CD4-positive, alpha-beta T cell treated with Interleukin-1 beta for 1 hour (primary cell): ENCODE measurements around the gene LCE3D.
"Not testable (repeated sequence)": the region's sequence is repeated elsewhere in the genome, so short reads cannot be mapped to it uniquely, and the experiment has no call there.

Source experiments
- DNase-seq, 2 donors: peaks; one replicate each; pipeline ENCODE4 v3.0.0-alpha.2; 2020 to 2022

LCE3D gene, protein sequence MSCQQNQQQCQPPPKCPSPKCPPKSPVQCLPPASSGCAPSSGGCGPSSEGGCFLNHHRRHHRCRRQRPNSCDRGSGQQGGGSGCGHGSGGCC

DNA sequence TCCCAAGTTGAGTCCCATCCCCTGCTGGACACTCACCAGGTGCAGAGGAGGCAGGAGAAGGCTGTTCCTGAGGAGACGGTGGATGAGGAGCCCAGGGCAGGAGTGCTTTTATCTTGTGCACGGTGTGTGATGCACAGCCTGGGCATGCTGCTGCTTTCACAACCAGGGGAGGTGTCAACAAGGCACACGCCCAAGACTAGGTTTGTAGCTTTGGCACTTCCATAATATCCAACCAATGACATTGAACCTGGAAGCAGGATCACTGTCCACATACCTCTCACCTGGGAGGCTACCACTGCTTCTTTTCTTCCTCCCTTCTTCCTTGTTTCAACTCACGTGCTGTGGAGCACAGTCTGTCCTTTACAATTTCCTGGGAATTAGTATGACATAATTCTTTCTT is at the start of gene LCE3D:
LCE3D (minus strand) TSS at position 84 of the 400 bp plus-strand sequence. CDS start 580 bp downstream, outside the sequence.
- DNase-seq, result no peak

DNA sequence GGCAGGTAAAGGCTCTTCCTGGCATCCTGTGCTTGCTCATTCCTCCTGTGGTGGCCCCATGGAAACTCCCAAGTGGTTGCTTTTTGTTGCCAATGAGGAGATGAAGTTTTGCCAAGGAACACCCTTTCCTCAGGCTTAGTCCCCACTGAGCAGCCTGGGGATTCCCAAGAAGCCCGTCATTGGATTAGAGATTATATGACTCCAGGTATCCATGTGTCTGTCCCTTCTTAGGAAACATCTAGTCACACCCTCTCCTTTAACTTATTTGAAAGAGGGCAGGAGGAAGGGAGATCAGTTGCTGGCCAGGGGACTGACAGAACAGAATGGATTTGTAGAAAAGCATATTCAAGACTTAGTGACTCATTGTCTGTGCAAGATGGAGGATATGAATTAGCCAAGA is 46.4 kb upstream of the LCE3D start:
- no peak for DNase-seq

DNA sequence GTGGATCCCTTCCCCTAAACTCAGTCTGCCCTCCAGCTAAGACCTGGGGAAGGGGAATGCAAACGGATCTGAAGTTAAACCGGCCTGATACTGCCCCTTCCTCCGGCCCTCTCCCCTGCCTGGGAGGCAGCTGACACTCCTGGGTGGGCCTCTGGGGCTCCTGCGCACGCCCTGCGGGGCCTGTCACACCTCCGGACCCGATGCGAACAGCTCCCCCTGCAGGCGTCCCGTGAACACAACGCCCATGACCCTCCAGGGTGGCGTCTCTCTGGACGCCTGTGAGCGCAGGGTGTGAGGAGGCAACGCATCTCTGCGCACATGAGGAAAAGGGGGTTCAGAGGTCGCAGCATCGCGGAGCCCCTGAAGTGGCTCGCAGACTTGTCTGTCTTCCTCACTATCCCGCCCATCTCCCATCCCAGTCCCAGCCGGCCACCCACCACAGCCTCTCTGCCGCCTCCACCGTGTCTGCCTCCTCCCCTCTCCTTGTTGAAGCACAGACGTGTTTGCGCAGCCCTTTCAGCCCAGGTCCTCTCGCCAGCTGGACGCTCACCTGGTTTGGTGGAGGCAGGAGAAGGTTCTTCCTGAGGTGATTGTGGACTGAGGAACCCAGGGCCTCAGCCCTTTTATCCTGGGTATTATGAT is 43.0 kb upstream of the LCE3D start:
- DNase-seq, result no peak

DNA sequence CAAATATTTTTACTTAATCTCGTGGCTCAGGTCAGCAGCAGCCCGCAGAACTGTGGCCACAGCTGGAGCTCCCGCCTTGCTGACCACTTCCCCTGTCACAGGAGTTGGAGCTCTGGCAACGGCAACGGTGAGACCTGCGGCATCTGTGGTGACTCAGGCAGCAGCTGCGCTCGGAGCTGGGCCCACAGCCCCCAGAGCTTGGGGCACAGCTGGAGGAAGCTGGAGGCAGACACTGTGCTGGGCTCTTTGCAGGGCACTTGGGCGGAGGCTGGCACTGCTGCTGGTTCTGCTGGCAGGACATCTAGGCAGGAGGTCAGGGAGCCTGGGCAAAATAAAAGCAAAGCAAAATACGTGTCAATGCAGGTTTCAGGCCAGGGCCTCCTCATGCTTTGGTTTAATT is 42.5 kb upstream of the LCE3D start, which contains the start of gene LCE3A:
LCE3A (minus strand) TSS at position 301 of the 400 bp plus-strand sequence; CDS start at position 301, 0 bp downstream.
- DNase-seq, result no peak

DNA sequence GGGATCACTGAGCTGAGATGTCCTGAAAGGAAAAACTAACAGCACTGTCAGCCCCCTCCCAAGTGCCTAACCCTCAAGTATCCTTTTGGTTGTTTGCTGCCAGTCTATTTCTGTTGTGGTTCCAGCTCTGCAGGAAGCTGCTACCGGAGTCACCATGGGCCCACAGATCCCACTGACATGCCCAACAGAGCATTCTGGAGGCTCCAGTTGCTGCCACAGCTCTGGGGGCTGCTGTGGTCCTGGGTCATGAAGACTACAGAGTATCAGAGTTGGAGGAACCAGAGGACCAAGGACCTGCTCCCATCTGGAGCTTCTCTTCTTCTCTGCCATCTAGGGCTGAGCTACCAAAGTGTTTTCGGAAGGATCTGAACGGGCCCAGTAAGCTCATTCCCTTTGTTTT is 41.7 kb upstream of the LCE3D start:
- no peak for DNase-seq

DNA sequence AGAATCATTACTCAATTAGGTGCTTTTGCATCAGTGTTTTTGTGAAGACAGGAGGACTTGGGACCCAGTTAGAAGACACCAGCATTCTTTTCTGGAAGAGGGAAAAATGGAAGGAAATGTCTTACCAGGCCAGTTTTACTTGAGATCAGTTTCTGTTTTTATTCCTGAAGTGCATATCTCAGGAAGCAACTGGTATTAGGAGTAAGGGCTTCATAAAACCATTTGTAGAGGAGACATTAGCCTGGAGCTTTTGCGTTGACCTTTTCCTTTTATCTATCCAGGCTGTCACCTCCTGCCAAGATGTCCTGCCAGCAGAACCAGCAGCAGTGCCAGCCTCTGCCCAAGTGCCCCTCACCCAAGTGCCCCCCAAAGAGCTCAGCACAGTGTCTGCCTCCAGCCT is 33.2 kb upstream of the LCE3D start, which contains the start of gene LCE3B:
LCE3B (plus strand) TSS at position 301 of the 400 bp plus-strand sequence; CDS start at position 301, 0 bp downstream.
- DNase-seq, result no peak

DNA sequence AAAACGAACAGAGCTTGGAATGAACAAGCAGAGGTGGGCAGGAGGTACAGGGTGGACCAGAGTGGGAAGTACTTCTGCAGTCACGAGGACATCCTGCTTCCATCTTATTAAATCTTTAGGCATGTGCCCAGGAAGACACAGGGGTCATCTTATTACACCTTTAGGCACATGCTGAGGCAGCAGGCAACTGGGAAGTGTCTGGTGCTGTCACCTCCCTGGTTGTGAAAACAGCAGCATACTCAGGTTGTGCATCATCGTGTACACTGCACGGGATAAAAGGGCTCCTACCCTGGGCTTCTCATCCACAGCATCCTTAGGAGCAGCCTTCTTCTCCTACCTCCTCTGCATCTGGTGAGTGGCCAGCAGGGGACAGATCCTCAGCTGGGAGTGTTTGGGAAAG is 19.6 kb upstream of the LCE3D start, which contains the start of gene LCE3C:
LCE3C (plus strand) TSS at position 301 of the 400 bp plus-strand sequence. CDS start 498 bp downstream, outside the sequence.
- DNase-seq, result no peak

DNA sequence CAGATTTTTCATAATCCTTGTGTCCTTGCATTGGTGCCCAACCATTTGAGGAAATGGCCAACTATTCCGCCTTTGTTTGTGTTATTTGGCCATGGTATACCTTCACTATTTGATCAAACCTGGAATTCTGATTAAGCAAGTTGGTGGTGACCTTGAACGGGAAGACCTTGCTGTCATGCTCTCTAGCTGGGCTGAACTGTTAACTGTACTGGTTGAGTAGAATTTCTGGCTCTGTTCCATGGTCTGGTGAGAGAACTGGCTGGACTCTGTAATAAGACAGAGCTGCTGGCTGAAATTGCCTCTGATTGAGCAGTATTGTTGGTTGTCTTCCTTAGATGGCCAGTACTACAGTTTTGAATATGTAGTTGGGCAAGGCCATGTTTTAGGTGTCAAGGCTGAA is 16.7 kb upstream of the LCE3D start:
- DNase-seq, result no peak

DNA sequence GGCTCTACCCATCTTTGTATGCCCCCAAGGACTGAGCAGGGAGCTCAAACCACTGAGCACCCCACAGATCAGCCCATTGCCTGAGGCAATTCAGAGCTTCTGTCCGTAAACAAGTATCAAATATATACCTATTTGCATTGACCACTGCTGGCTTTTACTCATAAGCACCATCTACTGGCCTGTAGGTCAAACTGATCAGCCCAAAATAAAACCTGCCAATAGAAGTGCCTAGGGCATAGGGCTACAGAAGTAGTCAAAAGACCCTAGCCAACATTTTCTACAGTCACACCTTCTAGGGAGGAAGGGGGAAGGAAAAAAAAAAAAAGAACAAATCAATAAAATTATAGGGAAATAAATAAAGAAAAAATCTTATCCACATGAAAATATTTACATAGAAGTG is 5.3 kb upstream of the LCE3D start:
- no peak for DNase-seq

DNA sequence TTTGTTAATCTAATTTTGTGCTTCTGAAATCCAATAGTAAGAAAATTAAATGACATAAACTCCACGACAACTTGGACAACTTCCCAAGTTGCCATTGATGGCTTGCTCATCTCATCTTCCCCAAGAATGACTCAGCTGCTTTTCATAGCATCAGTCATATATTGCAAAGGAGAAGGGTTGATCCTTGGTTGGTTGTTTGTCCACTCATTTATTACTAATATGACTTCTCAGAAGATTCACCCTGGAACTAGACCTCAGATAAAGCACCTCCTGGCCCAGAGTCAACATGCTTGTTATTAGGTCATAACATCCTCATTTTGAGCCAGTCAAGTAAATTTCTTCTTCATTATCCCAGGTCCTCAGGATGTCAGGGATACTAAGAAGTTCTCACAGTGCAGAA is 2.3 kb upstream of the LCE3D start:
- DNase-seq, result no peak

DNA sequence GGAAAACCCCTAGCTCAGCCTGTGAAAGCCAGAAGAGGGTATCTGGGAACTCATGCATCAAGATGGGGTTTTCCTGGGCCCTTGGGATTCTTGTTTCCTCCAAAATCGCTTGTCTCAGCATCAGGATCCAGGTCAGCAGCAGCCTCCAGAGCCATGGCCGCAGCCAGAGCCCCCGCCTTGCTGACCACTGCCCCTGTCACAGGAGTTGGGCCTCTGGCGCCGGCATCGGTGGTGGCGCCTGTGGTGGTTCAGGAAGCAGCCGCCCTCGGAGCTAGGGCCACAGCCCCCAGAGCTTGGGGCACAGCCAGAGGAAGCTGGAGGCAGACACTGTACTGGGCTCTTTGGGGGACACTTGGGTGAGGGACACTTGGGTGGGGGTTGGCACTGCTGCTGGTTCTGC is 790 bp downstream of the LCE3D start:
- DNase-seq, result not testable (repeated sequence)

DNA sequence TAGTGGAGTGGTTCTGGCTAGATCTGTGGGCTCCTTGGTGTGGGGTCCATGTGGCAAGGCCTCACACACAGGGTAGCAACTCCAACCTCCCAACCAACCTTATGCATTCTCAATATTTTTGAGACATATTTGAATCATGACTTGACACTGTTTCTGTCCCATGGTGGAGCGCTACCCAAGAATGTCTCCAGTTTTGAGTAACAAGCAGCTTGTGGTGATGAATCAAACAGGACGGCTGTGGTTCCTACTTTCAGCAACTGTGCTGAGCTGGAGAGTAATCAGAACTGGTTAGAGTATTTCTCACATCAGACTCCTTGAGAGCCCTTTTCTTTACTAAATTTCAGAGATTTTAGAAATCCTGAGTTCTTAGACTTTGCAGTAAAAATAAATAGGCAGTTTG is 3.1 kb downstream of the LCE3D start:
- no peak for DNase-seq

DNA sequence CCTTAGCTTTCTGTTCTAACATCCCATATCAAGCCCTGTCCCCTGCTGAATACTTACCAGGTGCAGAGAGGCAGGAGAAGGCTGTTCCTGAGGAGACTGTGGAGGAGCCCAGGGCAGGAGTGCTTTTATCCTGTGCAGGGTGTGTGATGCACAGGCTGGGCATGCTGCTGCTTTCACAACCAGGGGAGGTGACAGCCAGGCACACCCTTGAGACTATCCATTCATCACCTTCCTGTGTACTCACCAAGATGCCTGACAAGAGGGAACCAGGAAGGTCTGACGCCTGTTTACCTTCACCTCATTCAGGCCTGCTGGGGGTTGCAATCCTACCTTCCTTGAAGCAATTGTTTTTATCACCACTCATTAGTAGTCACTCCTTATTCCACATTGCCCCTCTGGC is 13.6 kb downstream of the LCE3D start, which contains the start of gene LCE3E:
LCE3E (minus strand) TSS at position 100 of the 400 bp plus-strand sequence. CDS start 572 bp downstream, outside the sequence.
- DNase-seq, result no peak

DNA sequence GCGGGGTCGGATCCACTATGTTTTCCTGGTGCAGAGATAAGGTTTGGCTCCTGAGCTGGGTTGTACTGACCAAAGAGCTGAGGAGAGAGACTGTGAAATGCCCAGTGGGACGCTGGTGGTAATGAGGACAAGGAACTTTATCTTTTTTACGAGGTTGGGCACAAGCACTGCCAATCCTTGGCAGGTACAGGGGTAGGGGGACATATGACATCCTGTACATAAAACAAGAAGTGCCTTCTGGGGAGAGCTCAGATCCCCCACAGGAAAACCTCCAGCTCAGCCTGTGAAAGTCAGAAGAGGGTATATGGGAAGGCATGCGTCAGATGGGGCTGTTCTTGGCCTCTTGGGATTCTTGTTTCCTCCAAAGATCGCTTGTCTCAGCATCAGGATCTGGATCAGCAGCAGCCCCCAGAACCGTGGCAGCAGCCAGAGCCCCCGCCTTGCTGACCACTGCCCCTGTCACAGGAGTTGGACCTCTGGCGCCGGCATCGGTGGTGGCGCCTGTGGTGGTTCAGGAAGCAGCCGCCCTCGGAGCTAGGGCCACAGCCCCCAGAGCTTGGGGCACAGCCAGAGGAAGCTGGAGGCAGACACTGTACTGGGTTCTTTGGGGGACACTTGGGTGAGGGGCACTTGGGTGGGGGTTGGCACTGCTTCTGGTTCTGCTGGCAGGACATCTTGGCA is 14.6 kb downstream of the LCE3D start:
- DNase-seq, result no peak

DNA sequence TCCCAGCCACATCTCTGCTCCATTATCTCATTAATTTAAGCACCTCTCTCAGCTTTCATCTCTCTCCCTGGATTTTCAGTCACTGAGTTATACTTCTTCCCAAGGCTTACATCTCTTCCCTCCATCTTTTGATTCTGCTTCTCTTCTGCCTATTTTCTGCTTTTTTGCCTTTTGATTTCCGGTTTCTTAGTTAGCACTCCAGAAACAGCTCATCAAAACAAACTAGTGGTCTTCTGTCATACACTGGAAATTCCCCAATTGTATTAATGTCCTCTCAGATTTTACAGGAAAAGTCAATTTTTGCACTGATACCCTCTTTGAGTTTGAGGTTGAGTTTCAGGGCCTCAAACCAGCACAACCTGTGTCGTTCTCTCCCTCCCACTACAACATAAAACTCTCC is 15.2 kb downstream of the LCE3D start:
- DNase-seq, result no peak

DNA sequence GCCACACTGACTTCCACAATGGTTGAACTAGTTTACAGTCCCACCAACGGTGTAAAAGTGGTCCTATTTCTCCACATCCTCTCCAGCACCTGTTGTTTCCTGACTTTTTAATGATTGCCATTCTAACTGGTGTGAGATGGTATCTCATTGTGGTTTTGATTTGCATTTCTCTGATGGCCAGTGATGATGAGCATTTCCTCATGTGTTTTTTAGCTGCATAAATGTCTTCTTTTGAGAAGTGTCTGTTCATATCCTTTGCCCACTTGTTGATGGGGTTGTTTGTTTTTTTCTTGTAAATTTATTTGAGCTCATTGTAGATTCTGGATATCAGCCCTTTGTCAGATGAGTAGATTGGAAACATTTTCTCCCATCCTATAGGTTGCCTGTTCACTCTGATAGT is 32.0 kb downstream of the LCE3D start:
- DNase-seq, result not testable (repeated sequence)

DNA sequence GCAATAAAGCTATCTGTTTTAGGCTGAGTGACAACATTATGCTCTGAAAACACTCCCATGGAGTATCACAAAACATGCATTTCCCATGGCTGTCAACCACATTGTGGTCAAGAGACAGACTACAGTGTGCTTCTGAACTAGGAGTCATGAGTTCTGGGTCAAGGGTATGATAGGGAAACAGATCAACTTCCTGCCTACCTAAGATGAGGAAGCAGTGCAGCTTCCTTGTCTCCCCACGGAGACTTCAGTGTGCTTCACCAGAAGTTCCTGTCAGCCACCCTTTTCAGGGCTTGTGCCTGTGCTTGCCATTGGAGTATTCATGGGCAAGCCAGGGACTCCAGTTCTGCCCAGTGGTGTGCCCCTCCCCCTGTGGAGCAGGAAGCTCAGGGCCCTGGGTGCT is 33.6 kb downstream of the LCE3D start:
- no peak for DNase-seq

DNA sequence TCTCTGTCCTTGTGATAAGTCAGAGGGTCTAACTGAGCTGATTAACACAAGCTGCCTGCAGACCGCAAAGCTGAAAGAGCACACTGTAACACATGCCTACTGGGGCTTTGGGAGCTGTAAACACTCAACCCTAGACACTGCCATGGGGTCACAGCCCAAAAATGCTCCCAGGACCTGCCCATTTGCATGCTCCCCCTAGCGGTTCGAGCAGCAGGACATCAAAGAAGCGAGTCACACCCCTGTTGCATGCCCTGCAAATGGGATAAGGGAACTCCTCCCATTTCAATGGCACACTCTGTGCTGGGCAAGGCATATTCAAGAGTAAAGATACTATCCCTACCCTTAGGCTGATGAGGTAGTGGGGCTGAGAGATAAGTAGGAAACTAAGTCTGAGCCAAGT is 36.5 kb downstream of the LCE3D start:
- DNase-seq, result no peak

DNA sequence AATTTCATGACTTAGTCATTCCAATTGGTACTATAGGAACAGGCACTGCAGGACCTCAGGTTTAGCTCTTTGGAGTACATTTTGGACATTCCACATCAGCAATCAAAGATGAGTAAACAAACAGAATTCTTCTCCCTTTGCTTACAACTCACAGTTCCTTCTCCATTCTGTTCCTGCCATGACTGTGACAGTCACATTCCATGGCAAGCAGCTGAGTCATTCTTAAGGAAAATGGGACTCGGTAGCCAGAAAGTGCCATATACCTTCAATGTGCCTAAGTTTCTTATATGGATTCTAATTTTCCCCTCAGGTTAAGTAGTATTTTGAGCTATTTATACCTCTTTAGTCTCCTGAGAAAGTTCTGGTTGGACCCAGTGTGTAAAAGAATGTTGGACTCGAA is 40.4 kb downstream of the LCE3D start:
- no peak for DNase-seq

DNA sequence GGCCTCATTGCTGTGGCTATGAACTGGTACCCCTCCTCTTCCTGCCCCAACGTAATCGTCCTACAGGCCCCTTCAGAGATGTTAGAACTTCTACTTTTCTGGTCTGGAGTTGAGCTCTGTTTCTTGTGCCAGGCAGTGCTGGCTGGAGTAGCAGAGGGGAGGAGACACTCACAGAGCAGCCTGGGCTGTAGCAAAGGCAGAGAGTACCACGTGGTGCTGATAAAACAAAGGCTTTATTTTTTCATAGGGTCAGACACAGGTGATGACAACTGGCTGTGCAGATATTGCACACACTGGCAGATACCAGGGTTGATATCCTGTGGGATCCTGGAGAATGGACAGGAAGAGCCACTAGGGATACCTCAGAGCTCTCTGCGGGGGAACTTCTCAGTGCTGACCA is 42.8 kb downstream of the LCE3D start:
- no peak for DNase-seq

DNA sequence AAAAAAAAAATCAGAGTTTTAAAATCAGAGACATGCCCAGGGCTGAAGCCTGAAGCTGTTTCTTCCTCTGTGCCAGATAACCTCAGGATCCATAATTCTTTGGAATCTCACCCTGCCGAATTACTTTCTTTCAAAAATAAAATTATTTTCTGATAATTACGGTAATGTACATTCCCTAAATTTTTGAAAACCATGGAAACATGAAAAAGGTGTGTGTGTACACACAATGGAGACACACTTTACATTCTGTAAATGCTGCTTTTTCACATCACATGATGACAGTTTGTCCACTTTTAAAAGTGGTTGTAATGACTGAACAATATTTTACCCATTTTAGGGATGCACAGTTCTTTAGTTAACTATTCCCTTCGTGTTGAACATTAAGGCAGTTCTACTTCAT is 44.5 kb downstream of the LCE3D start:
- no peak for DNase-seq

DNA sequence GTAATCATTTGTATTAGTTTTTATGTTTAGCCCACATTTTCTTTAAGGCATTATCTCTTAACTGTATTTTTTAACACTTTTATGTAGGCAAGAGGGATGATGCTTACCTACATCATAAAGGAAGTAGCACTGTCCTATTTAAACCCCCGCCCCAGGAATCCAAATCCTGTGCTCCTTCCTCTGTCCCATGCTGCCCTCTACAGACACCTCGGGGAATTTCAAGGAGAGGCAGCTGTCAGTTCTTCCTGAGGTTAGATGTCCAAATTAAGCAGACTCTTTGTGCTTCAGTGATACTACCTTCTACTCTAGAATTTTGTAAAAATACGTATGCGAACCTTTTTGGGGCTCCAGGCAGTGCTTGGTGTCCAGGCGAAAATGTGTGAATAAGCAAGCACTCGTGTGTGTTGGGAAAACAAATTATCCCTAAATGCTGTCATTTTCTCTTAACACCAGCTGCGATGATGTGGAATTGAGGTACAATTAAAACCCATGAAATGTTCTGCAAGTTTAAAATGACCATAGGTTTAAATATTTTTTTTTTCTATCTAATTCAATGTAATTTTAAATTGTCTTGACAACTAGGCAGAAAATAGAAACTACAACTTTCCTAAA is 46.9 kb downstream of the LCE3D start:
- peak in 1 of 2 donors; percentile 10 for DNase-seq
